Trophoblast cell (in vitro differentiated cells and primary cell): ENCODE results near the gene HECW1.

Experiments used
- DNase-seq, 2 donors: peaks; one replicate each; pipeline ENCODE4 v3.0.0-alpha.2; 2016
- H2AFZ ChIP-seq: 2 replicates; pipeline ENCODE4 v1.6.1; 2013; ENCODE audit warnings: low read length, moderate library complexity, mild to moderate bottlenecking; ENCODE audit not compliant: insufficient read depth, poor library complexity
- H2AK5ac ChIP-seq: 2 replicates; pipeline ENCODE4 v1.6.1; 2013; ENCODE audit warnings: mild to moderate bottlenecking, low read length
- H2BK120ac ChIP-seq: 2 replicates; pipeline ENCODE4 v1.6.1; 2013; ENCODE audit warnings: low read length, mild to moderate bottlenecking, moderate library complexity; ENCODE audit not compliant: insufficient read depth, poor library complexity
- H2BK12ac ChIP-seq: 2 replicates; pipeline ENCODE4 v1.6.1; 2013; ENCODE audit warnings: mild to moderate bottlenecking, low read length, moderate library complexity
- H2BK5ac ChIP-seq: 2 replicates; pipeline ENCODE4 v1.6.1; 2013; ENCODE audit warnings: low read length, low read depth, moderate library complexity, mild to moderate bottlenecking; ENCODE audit not compliant: poor library complexity
- H3K14ac ChIP-seq: 2 replicates; pipeline ENCODE4 v1.6.1; 2013; ENCODE audit warnings: mild to moderate bottlenecking, low read length
- H3K18ac ChIP-seq: 2 replicates; pipeline ENCODE4 v1.6.1; 2013; ENCODE audit warnings: mild to moderate bottlenecking, low read length
- H3K23ac ChIP-seq: 2 replicates; pipeline ENCODE4 v1.6.1; 2013; ENCODE audit warnings: low read length
- H3K27ac ChIP-seq: 2 replicates; pipeline ENCODE4 v1.5.1; 2013; ENCODE audit warnings: low read depth, mild to moderate bottlenecking, inconsistent platforms, low read length, moderate library complexity
- H3K27me3 ChIP-seq: 2 replicates; pipeline ENCODE4 v1.6.1; 2013; ENCODE audit warnings: inconsistent platforms, mild to moderate bottlenecking, low read length, moderate library complexity; ENCODE audit not compliant: insufficient read depth
- H3K36me3 ChIP-seq, 2 experiments: 1 replicate in 1 of 2; 2 replicates in 1 of 2; pipeline ENCODE4 v1.6.1; 2013; ENCODE audit warnings: low read length in 2 of 2, mild to moderate bottlenecking in 2 of 2, moderate library complexity in 1 of 2; ENCODE audit not compliant: insufficient read depth in 2 of 2, control insufficient read depth in 1 of 2
- H3K4ac ChIP-seq: 2 replicates; pipeline ENCODE4 v1.6.1; 2013; ENCODE audit warnings: low read depth, mild to moderate bottlenecking, low read length, moderate library complexity
- H3K4me1 ChIP-seq, 2 experiments: 1 replicate in 1 of 2; 2 replicates in 1 of 2; pipeline ENCODE4 v1.6.1; 2013; ENCODE audit warnings: low read length in 2 of 2, mild to moderate bottlenecking in 2 of 2, moderate library complexity in 1 of 2; ENCODE audit not compliant: insufficient read depth in 2 of 2, control insufficient read depth in 1 of 2
- H3K4me2 ChIP-seq: 2 replicates; pipeline ENCODE4 v1.6.1; 2013; ENCODE audit warnings: inconsistent platforms, mild to moderate bottlenecking, low read length, moderate library complexity
- H3K4me3 ChIP-seq: 2 replicates; pipeline ENCODE4 v1.5.1; 2013; ENCODE audit warnings: mild to moderate bottlenecking, low read depth, low read length, inconsistent platforms
- H3K79me1 ChIP-seq: one replicate; pipeline ENCODE4 v1.6.1; 2013; ENCODE audit warnings: low read length
- H3K79me2 ChIP-seq: 2 replicates; pipeline ENCODE4 v1.6.1; 2013; ENCODE audit warnings: low read length, mild to moderate bottlenecking; ENCODE audit not compliant: control insufficient read depth, insufficient read depth, poor library complexity
- H3K9ac ChIP-seq: 2 replicates; pipeline ENCODE4 v1.6.1; 2013; ENCODE audit warnings: mild to moderate bottlenecking, low read length
- H3K9me3 ChIP-seq: 2 replicates; pipeline ENCODE4 v1.6.1; 2013; ENCODE audit warnings: low read depth, mild to moderate bottlenecking, control low read depth, inconsistent platforms, low read length; ENCODE audit not compliant: insufficient read depth
- H4K12ac ChIP-seq: 2 replicates; pipeline ENCODE4 v1.6.1; 2013; ENCODE audit warnings: low read depth, mild to moderate bottlenecking, low read length, moderate library complexity
- H4K8ac ChIP-seq: 2 replicates; pipeline ENCODE4 v1.6.1; 2013; ENCODE audit warnings: low read depth, mild to moderate bottlenecking, low read length, moderate library complexity
- H4K91ac ChIP-seq: one replicate; pipeline ENCODE4 v1.6.1; 2013; ENCODE audit warnings: low read depth, mild to moderate bottlenecking, low read length, moderate library complexity
- WGBS: extraction: QIAGEN DNeasy Blood & Tissue Kit; methylation state at CpG from one replicate; pipeline ENCODE4 v1.1.7; 2013; ENCODE audit warnings: missing lambda C conversion rate; ENCODE audit not compliant: insufficient read length, insufficient coverage; ENCODE audit errors: extremely low coverage; 5-methylcytosine and 5-hydroxymethylcytosine counted together

The HECW1 gene

GRCh38 chr7:43242628-43243255 lies 130.3 kb downstream of the HECW1 start:
- Histone ChIP-seq H3K18ac (no peak overlapping the region), H3K9ac (no peak overlapping the region), H2BK5ac (no peak overlapping the region), H3K4ac (no peak overlapping the region), H4K8ac (no peak overlapping the region), H2BK12ac (no peak overlapping the region), H3K23ac (no peak overlapping the region), H3K4me1 (no peaks in the 10 kb centered on the region), H3K27me3 (no peaks in the 10 kb centered on the region), H3K79me1 (no peaks in the 10 kb centered on the region), H3K14ac (no peak overlapping the region), H3K27ac (no peak overlapping the region), H2AFZ (no peak overlapping the region), H3K9me3 (no peaks in the 10 kb centered on the region), H4K12ac (no peak overlapping the region), H3K4me3 (no peak overlapping the region), H3K79me2 (no peaks in the 10 kb centered on the region), H3K36me3 (no peaks in the 10 kb centered on the region), H4K91ac (no peak overlapping the region), H2BK120ac (no peak overlapping the region), H2AK5ac (no peak overlapping the region), H3K4me2 (no peak overlapping the region)
- no peak for DNase-seq
- no CpG with 5 or more reads among the region's 13 CpGs for WGBS

GRCh38 chr7:43244232-43244631 lies 131.8 kb downstream of the HECW1 start:
- no peak overlapping the region for H2AFZ ChIP-seq
- H2BK12ac ChIP-seq, result no peak overlapping the region
- H3K27ac ChIP-seq, result no peak overlapping the region
- H3K18ac ChIP-seq, result no peak overlapping the region
- H2BK120ac ChIP-seq, result no peak overlapping the region
- no peak overlapping the region for H3K9ac ChIP-seq
- no peak overlapping the region for H3K4me2 ChIP-seq
- H3K4me1 ChIP-seq, result no peaks in the 10 kb centered on the region
- no peak overlapping the region for H2AK5ac ChIP-seq
- no peaks in the 10 kb centered on the region for H3K27me3 ChIP-seq
- no CpG with 5 or more reads among the region's 3 CpGs for WGBS
- H4K91ac ChIP-seq, result no peak overlapping the region
- no peak overlapping the region for H3K4ac ChIP-seq
- H3K14ac ChIP-seq, result no peak overlapping the region
- no peaks in the 10 kb centered on the region for H3K9me3 ChIP-seq
- H3K79me2 ChIP-seq, result no peaks in the 10 kb centered on the region
- no peak overlapping the region for H4K12ac ChIP-seq
- no peak overlapping the region for H3K23ac ChIP-seq
- DNase-seq, result no peak
- no peak overlapping the region for H4K8ac ChIP-seq
- H3K4me3 ChIP-seq, result no peak overlapping the region
- no peaks in the 10 kb centered on the region for H3K36me3 ChIP-seq
- H2BK5ac ChIP-seq, result no peak overlapping the region
- no peaks in the 10 kb centered on the region for H3K79me1 ChIP-seq

DNA sequence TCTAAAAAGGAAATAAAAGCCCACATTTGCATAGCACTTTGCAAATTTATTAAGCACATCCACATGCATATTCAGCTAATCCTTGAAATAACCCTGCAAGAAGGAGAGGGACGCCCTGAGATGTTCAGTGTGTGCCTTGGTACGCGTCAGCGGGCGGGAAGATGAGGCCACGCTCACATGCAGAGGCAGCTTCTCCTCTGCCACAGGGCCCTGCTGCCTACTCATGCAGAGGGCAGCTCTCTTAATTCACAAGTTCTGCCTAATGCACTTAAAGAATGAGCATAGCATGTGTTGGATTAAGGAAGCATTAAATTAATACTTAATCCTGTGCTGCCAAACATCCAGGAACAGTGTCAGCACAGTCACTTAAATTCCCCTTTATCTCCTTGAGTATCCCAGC lies 132.3 kb downstream of the HECW1 start:
- no peak overlapping the region for H4K91ac ChIP-seq
- H3K4ac ChIP-seq, result no peak overlapping the region
- H3K79me1 ChIP-seq, result no peaks in the 10 kb centered on the region
- no peak overlapping the region for H2BK12ac ChIP-seq
- no peak overlapping the region for H4K8ac ChIP-seq
- H3K36me3 ChIP-seq, result no peaks in the 10 kb centered on the region
- no peak overlapping the region for H3K14ac ChIP-seq
- H3K9me3 ChIP-seq, result no peaks in the 10 kb centered on the region
- H2BK5ac ChIP-seq, result no peak overlapping the region
- no peak overlapping the region for H3K9ac ChIP-seq
- H3K4me3 ChIP-seq, result no peak overlapping the region
- no peak overlapping the region for H4K12ac ChIP-seq
- no peak overlapping the region for H2AFZ ChIP-seq
- no peaks in the 10 kb centered on the region for H3K79me2 ChIP-seq
- H3K18ac ChIP-seq, result no peak overlapping the region
- WGBS, result no CpG with 5 or more reads among the region's 6 CpGs
- H3K4me1 ChIP-seq, result no peaks in the 10 kb centered on the region
- DNase-seq, result no peak
- no peak overlapping the region for H3K27ac ChIP-seq
- H3K4me2 ChIP-seq, result no peak overlapping the region
- H2AK5ac ChIP-seq, result no peak overlapping the region
- H2BK120ac ChIP-seq, result no peak overlapping the region
- H3K27me3 ChIP-seq, result no peaks in the 10 kb centered on the region
- H3K23ac ChIP-seq, result no peak overlapping the region

GRCh38 chr7:43247757-43248156 lies 135.3 kb downstream of the HECW1 start:
- Histone ChIP-seq H3K23ac (no peak overlapping the region), H3K4ac (no peak overlapping the region), H2BK12ac (no peak overlapping the region), H3K14ac (no peak overlapping the region), H3K79me1 (no peaks in the 10 kb centered on the region), H3K36me3 (no peaks in the 10 kb centered on the region), H4K8ac (no peak overlapping the region), H3K27ac (no peak overlapping the region), H3K4me1 (no peaks in the 10 kb centered on the region), H4K12ac (no peak overlapping the region), H4K91ac (no peak overlapping the region), H3K9me3 (no peaks in the 10 kb centered on the region), H2BK120ac (no peak overlapping the region), H3K18ac (no peak overlapping the region), H2BK5ac (no peak overlapping the region), H2AFZ (no peak overlapping the region), H2AK5ac (no peak overlapping the region), H3K4me3 (no peak overlapping the region), H3K9ac (no peak overlapping the region), H3K79me2 (no peaks in the 10 kb centered on the region), H3K4me2 (no peak overlapping the region), H3K27me3 (no peaks in the 10 kb centered on the region)
- no peak for DNase-seq
